Fibroblast of skin of left biceps (primary cell): ENCODE measurements around the gene ANKRD35.
"Not testable (repeated sequence)": the region's sequence is repeated elsewhere in the genome, so short reads cannot be mapped to it uniquely, and the experiment has no call there.

Experiments used
- DNase-seq, 2 experiments: peaks; one replicate each; pipeline ENCODE4 v3.0.0-alpha.2; 2013; ENCODE audit warnings: low read depth in 2 of 2

The ANKRD35 gene

DNA sequence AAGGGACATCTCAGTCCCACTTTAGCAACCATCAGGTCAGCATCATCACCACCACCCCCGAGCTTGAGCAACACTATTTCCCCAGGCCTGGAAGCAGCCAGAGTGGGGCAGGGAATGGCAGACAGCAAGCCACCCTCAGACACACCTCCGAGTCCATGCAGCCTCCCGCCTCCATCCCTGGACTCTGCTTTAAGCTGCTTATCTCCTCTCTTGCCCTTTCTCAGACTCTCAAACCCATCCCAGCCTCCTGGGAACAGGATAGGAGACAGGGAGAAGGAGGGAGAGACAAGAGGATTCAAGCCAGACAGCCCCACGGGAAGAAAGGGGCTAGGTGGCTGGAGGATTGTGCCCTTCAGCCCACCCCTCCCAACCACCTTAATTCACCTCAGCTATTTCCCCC lies 28.5 kb downstream of the ANKRD35 start:
- no peak for DNase-seq

DNA sequence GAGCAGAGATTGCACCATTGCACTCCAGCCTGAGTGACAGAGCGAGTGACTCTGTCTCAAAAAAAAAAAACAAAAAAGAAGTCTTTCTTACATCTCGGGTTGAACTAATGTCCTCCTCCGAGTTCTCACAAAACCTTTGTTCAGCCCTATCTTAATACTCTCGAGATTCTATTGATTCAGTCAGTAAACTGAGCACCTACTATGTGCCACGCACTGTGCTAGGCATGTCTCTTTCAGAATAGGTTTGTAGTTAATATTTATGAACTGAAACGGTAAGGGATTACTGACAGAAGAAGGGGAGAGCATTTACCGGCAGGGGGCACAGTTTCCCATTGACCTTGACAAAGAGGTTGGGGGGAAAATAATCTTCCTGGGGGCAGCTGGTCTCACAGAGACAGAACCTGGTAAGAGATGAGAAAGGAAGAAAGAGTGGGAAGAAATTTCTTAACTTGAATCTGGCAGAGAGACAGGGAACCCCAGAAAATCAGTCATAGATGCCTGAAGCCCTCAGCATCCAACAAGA lies 30.2 kb downstream of the ANKRD35 start:
- DNase-seq: no peak

DNA sequence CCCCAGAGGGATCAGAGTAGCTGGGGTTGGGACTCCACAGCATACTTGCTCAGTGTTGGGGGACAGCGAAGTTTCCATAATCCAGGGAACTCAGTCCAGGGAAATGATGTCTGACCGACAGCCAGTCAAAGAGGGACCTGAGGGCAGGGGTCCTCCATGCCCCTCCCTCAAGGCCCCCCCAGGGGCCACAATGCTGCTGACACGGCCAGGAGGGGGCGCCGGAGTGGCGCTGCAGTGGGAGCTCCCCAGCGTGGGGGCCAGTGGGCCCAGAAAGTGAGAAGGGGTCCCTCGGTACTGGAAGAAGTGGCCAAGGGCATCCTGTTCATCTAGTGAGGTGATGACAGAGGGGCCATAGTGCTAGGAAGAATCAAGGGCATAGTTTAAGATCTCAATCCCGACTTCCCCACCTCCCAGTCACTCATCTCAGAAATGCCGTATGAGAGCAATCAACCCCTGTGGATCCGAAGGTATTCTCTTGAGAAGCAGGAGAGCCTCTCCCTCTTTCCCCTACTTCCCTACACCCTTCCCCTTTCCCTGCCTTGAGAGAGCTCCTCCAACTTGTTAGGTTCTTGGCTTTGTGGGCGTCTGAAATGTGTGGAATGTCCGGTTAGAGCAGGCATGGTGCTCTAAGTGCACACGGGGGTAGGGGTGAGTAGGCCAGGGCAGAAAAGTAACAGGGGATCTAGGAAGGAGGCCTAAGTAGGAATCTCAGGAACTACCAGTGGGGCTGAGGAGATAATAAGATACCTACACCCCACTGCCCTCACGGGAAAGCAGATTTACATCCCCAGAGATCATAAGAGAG lies 36.1 kb downstream of the ANKRD35 start:
- peak; percentile 33 to 39 for DNase-seq

DNA sequence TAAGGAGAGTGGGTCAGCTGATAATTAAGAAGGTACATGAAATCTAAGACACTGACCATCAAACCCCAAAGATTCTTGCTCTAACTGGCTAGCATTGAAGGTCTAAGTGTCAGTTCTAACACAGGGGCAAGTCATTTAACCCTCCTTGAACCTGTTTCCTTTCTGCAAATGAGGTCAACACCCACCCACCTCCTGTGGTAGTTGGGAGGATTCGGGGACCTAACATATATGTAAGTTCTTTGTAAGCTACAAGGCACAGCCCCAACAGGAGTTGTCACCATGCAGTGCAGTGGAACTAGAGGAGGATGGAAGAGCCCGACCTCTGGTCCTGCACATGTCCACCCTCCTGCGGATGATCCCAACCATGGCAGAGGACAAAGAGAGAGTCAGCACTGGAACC lies 37.8 kb downstream of the ANKRD35 start:
- no peak for DNase-seq

DNA sequence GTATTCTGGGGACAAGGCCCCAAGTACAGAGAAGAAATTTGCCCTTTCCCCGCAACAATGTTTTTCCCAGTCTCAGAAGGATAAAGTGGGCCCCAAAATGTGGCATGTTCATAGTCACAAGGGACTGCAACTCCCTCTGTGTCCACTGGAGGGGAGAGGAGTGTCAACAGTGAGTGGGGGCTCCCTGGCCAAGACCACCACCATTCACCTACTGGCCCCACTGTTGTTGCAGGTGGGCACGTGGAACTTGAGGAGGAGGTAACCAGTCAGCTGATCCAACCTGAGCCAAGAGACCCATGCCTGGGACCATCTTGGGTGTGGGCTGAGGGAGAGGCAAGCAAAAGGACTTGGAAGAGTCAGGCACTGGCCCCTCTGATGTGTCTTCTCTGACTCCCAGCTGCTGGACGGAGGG lies 39.5 kb downstream of the ANKRD35 start:
- DNase-seq: no peak

DNA sequence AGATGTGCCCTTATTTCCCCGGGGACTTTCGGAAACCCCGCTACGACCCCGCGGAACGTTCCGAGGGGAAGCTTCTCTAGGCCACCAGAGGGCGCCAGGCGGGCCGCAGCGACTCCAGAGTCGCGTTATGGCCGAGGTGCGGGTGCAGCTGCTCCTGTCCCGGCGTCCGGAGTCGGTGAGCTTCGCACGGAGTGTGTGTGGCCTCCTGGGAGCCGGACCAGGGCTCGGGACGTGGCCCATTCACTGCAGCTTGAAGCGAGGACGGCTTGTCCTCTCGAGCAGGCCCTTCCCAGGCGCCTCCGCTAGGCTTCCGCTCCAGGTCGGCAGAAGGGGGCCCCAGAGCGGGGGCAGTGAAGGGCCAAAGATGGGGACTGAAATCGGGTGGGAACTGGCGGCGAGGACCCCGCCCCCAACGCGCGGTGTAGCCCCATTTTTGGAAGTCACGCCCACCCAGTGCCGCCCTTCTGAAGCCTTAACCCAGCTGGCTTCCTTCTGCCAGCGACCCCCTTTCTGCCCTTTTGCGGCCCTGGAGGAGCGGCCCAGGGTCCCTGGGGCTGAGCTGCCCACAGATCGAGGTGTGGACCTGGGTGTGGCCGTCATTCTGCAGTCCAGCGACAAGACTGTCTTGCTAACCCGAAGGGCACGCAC lies 40.0 kb downstream of the ANKRD35 start, which contains the start of gene NUDT17:
Gene NUDT17 (plus strand): TSS at position 117 of the 648 bp plus-strand sequence. CDS start 11 bp downstream, at position 128.
- peak in 1 of 2 experiments; percentile 34 for DNase-seq

DNA sequence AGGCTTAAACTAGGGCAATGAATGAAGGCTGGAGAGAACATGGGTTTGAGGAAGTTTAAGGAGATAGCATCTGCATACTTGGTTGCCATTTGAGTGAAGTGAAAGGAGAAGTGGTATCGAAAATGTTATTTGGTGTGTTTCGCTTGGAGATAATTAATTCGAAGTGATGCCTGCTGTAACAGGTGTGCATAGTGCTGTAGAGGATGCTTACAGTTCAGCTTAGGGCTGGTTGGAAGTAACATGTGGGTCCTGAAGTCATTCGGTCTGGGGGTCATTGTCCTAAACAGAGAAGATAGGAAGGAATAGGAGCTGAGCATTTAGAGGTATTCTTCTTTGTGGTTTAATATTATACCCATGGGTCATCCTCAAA lies 40.5 kb downstream of the ANKRD35 start:
- DNase-seq: no peak

DNA sequence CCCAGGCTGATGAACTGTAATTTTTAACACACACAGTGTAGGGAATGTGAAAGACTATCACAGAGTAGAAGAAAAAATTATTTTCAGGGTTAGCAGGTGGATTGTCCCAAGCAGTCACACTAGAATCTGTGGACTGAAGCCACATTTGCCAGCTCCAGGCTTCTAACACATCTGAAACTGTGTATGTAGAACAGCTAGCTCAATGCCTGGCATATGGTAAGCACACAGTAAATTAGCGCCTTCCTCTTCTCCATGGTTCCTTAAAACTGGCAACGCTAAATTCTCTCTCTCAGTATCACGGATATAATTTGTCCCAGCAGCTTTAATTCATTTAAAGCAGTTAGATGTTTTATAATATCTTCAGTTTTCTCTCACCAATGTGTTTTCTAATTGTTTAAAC lies 42.6 kb downstream of the ANKRD35 start:
- DNase-seq: no peak

DNA sequence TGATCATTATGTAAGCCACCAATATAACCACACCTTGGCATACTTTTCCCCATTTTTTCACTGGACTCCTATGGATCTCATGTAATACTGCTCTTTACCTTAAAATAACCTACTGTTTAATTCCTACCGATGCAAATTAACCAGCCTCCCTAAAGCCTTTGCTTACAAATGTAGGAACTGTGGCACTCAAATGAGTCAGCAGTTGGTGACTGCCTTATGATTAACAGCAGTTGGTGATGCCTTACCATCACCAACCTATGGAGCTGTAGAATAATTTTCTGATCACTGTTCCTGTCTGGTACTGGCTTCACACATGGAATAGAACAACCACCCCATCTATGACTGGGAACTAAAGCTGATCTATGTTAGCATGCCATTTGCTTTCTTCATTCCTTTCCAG lies 48.0 kb downstream of the ANKRD35 start:
- no peak for DNase-seq

DNA sequence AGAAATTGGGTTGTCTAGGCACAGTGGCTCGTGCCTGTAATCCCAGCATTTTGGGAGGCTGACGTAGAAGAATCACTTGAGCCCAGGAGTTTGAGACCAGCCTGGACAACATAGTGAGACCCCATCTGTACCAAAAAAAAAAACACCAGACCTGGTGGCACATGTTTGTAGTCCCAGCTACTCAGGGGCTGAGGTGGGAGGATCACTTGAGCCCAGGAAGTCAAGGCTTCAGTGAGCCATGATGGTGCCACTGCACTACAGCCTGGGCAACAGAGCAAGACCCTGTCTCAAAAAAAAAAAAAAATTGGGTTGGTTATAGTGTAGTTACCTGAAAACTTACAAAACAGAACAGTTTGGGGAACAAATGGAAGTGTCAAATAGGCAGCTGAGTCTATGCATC lies 54.9 kb downstream of the ANKRD35 start:
- not testable (repeated sequence) for DNase-seq

DNA sequence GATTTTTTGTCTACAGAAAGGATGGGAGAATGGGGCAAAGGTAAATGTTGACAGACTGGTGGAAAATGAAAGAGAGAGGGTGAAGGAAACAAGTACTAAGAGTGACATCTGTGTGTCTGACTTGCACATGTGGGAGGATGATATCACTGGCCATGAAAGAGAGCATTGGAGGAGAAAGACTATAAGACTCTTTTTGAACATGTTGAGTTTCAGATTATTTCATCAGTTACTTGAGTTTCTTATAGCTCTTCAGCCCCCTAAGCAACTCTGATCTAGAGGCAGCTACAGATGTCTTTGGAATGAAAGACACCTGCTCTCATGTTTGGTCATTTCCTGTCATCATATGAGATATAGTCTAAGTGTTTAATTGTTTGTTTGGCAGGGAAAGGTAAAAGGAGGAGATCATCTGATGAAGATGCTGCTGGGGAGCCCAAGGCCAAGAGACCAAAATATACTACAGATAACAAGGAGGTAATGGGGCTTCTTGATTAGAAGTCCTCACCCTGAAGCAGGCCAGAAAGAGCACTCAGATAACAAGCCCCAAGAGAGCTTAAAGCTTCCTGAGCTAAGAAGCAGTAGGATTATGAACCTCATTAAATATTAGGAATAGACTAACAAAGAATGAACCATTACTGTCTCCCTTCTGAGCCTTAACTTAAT lies 57.2 kb downstream of the ANKRD35 start:
- DNase-seq: no peak

DNA sequence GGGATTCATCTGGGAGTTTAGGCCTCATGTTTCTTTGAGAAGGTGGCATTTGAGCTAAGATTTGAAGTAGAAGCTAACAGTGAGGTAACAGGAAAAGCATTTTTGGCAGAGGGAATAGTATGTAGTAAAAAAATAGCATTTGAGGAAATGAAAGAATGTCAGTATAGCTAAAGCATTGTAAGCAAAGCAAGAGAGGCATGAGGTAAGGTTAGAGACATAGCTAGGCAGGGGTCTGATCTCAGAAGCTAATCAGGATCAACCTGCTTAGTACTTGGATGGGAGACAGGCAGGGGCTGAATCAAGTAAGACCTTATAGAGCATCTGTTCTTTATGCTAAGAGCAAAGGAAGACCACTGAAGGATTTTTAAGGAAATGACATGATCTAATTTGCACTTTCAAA lies 57.7 kb downstream of the ANKRD35 start:
- DNase-seq: no peak

DNA sequence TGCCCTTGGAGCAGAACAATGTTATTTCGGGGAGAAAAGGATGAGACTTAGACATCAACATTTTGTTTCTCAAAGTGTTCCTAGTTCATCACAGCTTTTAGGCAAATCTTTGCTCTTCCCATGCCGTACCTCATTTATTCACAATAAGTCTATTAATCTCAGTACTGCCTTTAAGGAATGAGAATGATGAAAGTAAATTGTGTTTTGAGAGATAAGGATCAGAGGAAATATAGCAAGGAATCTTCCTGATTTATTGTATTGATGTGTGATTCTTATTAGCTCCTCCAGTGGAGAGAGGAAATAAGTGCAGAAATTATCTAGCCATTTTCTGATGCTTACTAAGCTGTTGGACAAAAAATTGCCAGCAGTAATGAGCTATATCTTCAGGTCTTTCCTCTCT lies 59.6 kb downstream of the ANKRD35 start:
- no peak for DNase-seq

DNA sequence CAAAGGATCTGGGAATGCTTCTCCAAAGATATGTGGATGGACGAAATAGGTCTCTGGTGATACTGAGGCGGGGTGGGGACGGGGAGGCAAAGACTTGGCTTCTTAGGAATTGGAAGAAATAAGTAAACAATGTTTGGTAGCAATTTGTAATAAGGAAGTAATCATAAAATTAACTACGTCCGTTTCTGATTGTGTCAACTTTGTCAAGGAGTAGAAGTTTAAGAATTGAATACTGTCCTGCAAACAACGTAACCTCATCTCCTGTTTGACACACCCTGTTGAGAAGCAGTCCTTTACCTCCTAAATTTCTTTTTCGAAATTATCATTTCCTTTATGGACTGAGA lies 61.2 kb downstream of the ANKRD35 start:
- no peak for DNase-seq

DNA sequence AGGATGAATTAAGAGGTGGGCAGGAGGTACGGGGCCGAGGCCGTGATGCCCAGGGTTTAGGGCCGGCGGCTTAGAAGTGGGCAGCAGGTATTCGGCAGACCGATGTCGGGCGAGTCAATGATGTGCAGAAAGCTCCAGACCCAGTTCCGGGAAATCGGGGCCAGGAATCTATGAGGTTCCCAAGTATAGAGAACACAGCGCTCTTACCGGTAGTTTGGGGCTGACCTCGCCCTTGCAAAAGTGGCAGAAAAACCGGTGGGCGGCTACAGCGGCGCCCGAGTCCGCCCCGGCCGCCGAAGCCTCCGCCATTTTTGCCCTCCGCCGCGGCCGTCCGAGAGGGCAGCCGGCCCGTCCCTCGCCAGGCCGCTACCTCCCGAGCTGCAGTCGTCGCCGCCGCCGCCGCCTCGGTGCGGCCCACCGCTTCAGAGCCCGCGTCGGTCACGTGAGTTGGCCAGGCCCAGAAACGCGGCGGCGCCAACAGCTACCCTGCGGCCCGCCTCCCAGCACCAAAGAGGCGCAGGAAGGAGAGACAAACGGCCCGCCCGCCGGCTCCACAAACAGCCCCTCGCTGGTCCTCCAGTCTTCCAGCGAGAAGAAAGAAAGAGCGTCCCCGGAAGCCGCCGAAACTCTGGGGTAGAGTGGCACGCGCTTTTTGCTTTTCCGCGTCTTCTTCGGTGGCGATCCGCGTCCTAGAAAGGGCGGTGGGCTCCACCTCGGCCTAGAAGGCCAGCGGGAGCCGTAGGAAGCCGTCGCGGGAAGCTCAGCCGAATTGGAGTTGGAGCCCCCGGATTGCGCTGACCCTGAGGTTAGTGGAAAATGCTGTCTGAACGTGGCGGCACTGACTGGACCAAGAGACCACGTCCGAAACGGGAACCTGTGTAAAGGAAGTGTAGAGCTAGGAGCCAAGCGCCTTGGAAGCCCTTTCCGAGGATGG lies 61.8 kb downstream of the ANKRD35 start, which contains the start of the genes POLR3C and RNF115:
Gene POLR3C (plus strand): TSS at position 636 of the 934 bp plus-strand sequence. CDS start 1,577 bp downstream, outside the sequence.
Gene RNF115 (minus strand): TSS at position 531 of the 934 bp plus-strand sequence. CDS start 222 bp downstream, at position 309.
- peak; percentile 77 to 79 for DNase-seq

DNA sequence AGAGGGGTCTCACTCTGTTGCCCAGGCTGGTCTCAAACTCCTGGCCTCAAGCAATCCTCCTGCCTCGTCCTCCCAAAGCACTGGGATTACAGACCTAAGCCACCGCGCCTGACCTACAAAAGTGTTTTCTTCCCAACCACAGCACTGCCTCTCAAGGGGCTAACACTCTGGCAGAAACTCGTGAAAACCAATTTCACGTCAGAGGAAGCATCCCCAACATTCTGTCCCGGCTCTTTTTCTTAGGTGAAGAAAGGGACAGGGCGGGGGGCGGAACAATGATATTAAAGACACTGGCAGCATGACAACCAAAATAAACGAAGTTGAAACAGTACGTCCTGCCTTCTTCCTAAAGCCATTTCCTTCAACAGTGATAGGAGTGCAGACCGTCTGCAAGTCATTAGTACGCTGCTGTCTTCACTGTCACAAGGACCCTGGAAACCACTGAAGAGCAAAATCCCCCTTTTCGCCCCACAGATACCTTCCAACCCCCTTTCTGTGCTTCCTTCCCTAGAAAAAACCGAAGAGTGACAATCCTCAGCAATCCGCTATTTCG lies 62.8 kb downstream of the ANKRD35 start:
- not testable (repeated sequence) for DNase-seq

DNA sequence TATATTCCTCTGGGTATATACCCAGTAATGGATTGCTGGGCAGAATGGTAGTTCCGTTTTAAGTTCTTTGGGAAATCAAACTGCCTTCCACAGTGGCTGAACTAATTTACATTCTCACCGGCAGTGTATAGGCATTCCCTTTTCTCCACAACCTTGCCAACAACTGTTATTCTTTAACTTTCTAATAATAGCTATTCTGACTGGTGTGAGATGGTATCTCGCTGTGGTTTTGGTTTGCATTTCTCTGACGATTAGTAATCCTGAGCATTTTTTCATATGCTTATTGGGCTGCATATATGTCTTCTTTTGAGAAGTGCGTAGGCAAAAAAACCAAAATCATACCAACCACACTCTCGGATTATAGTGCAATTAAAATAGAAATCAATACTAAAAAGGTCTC lies 67.6 kb downstream of the ANKRD35 start:
- DNase-seq: peak; percentile 49 to 54
